Regular cardiac myocyte (primary cell): ENCODE results near the gene DCAF8. TPM values are rescaled to one million over a fixed set of nuclear protein-coding genes. Genes with fewer than 3 reads are reported as not detected.

Source experiments
- total RNA-seq: library from RNA; depleted of rRNA; stranded (reverse); fragments of >200 nt; gene quantifications from 2 replicates; pipeline ENCODE4 v1.2.3, GENCODE V29; 2014

Gene DCAF8
- 66.3 and 69.3 TPM in 2 replicates for total RNA-seq

DNA sequence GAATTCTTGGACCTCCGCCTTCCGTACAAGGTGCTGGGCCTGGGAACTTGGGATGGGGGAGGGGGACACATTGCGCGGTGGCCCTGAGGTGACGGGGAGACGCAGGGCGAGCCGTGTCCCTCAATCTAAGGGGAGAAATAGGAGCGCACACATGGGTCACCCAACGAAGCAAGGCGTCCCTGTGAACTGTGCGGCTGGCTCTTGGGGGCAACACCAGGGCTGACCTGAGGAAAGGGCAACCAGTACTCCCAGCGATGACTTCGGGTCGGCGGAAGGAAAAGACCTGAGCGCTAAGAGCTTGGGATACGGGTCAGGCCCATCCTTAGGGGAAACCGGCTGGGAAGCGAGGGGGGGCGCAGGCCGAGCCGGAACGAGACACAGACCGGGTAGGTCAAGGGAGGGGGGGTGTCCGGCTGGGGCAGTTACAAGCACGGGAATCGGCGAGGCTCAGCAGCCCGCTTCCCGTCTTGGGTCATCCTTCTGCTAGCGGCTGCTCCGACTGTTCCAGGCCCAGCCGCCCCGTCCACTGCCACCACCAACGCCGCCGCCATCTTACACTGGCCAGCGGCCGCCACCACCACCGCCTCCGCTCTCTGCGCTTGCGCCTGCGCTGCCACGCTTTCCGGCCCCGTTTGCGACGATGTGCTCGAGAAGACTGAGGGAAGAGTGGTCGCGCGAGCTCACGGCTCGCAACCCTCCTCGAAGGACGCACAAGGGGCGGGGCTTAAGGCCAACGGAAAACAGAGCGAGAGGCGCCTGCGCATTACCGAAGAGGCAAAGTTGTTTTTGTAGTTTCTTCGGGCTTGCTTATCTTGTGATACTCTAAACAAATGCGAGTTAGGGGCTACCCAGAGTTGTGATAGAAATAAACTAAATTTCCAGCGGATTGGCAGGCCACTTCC, at the start of gene DCAF8:
TSS of gene DCAF8 (minus strand) at position 657 of the 902 bp plus-strand sequence. CDS start 18,541 bp downstream, outside the sequence.

DNA sequence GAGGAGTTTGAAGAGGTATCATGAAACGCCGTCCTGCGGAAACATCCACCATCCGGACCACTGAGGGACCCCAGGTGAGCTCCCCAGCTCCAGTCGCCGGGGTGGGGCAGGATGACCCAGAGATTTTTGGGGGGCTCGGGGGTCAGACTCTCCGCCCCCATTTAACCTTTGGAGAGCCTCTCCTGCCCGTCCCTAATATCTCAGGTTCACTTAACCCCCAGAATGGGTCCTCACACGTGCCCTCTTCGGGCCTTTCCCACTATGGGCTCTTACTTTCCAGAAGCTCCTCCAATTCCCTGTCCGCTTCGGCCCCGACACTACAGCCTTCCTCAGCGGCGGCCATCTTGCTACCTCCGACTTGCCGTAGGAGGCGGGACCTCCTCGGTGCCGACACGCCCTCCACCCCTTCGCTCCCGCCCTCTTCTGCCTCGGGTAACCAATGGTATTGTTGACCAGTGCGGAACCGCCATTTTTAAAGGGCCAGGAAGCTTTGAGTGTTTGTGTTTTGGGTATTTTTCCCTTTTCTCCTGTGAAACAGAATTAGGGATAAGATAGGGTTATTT, 22.5 kb upstream of the DCAF8 start, which contains the start of gene PEX19:
TSS of gene PEX19 (minus strand) at position 352 of the 563 bp plus-strand sequence. CDS start at position 343, 9 bp downstream.

DNA sequence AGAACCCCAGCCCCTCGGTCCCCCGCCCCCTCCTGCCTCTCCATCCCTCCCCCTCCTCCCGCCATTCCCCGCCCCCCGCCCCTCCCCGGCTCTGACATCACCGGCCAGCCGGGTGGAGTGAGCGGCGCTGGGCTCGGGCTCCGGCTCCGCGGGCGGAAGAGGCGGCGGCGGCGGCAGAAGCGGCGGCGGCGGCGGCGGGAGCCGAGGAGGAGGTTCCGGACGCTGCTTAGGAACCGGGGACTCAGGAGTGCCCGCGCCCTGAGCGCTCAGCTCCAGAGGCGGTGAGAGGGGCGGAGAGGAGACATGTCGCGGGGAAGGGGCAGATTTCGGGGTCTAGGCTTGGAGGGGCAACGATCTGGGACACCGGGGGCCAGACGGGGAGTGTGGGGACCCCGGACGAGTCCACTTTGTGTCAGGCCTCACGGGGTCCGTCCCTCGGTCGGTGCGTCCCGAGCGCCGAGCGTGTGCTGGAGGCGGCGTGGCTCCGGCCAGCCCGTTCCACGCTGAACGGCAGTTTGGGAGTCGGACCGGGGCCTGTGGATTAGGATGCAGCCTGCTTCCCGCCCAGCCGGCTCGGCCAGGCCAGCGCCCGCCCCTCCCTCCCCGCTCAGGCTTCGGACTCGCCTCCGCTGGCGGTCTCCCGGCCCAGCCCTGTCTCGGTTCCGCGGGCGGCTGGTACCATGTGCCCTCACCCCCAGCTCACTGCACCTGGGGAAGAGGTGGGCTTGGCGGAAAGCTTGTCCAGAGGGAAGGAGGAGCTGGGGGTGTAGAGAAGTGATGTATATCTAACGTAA, 56.9 kb downstream of the DCAF8 start, which contains the start of gene PEA15:
TSS of gene PEA15 (plus strand) at position 143 of the 794 bp plus-strand sequence. CDS start 6,161 bp downstream, outside the sequence.

DNA sequence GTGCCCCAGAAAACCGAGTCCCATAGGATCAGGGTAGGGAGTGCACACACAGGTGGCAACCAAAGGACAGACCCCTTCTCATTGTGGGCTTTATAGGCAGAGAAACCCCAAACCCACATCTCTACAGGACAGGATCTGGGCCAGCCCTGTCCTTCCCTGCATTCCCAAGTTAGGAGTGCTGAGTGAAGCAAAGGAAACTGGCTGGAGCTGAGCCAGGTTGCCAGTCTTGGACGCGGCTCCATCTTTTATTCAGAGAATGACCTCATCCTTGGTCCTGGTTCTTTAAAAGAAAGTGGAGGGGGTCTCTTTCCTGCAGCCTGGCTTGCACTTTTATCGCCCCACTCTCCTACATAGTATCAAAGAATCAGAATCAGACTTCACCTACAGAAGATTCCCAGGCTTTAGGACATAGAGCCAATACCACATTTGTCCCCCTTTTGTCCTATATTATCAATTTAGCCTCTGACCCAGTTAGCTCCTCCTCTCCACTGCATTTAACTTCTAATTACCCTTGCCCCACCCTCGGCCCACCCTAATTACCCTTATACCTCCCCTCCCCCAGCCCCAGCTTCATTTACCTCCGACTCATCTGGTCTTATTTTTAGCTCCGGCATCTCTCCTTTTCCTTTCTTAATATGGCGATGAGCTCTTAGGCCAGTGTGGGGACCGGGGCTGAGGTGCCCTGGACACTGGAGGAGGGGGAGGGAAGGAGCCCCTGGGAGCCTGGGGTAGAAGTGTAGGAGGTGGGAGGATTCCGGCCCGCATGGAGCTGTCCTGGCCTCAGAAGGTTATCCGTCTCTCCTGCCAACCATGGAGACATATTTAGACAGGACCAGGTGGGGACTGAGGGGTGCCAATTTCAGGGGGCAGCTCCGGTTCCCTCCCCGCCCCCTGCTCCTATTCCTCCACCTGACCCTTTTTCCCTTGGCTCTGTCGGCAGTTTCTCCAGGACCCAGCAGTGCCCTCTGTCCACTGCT, 72.4 kb downstream of the DCAF8 start, which contains the start of gene CASQ1:
TSS of gene CASQ1 (plus strand) at position 927 of the 977 bp plus-strand sequence. CDS start 177 bp downstream, outside the sequence.

Other genes with a start within 250 kb of the DCAF8 start
- gene PIGM, start 230.6 kb downstream of the DCAF8 start, total RNA-seq = 3.4 and 4.8 TPM in 2 replicates
- gene KCNJ10, start 192.4 kb downstream of the DCAF8 start, total RNA-seq = not detected in 2 replicates
- under 0.01 TPM in 1 of 2 replicates, not detected in the other for gene KCNJ9, start 181.0 kb downstream of the DCAF8 start, total RNA-seq
- 14.8 and 35.8 TPM in 2 replicates for gene IGSF8, start 163.9 kb downstream of the DCAF8 start, total RNA-seq
- 0.28 TPM in 1 of 2 replicates, not detected in the other for gene ATP1A2, start 146.8 kb downstream of the DCAF8 start, total RNA-seq
- under 0.01 TPM in 1 of 2 replicates, not detected in the other for gene ATP1A4, start 110.9 kb downstream of the DCAF8 start, total RNA-seq
- under 0.01 TPM in 1 of 2 replicates, not detected in the other for gene CASQ1, start 72.0 kb downstream of the DCAF8 start, total RNA-seq
- gene PEA15, start 57.2 kb downstream of the DCAF8 start, total RNA-seq = 84.5 and 100 TPM in 2 replicates
- 33.0 and 56.1 TPM in 2 replicates for gene PEX19, start 22.6 kb upstream of the DCAF8 start, total RNA-seq
- 333 and 382 TPM in 2 replicates for gene COPA, start 80.7 kb upstream of the DCAF8 start, total RNA-seq
- gene NCSTN, start 80.8 kb upstream of the DCAF8 start, total RNA-seq = 75.0 and 217 TPM in 2 replicates
- under 0.01 TPM in 1 of 2 replicates, not detected in the other for gene NHLH1, start 104.5 kb upstream of the DCAF8 start, total RNA-seq
- 0.28 and 0.38 TPM in 2 replicates for gene VANGL2, start 138.0 kb upstream of the DCAF8 start, total RNA-seq